Astrocyte of the hippocampus (primary cell): ENCODE data around the gene CIB4.

Experiments used
- DNase-seq: peaks from one replicate; pipeline ENCODE4 v3.0.0; 2011; ENCODE audit warnings: low read depth, low spot score

CIB4 gene

GRCh38 chr2:26581991-26582842 is 58.9 kb downstream of the CIB4 start:
- DNase-seq: no peak

GRCh38 chr2:26581266-26581990 is 59.7 kb downstream of the CIB4 start:
- DNase-seq: no peak

DNA sequence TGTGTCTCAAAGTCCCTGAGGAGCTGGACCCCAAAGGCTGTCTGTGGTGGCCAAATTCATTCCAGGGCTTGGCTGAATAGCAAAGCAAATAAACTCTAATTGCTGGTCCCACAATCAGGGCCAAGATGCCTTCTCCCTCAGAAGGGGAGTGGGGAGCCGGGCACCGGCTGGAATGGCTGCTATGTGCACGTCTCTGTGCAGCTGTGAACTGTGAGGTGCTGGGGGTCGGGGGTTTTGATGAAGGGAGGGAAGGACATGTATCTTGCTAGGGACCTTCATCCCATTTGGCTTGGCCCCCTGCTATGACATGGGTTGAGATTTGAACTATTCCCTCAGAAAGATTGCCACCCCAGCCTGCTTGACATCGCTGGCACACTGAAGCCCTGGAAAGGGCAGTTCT is 60.4 kb downstream of the CIB4 start:
- DNase-seq: no peak

DNA sequence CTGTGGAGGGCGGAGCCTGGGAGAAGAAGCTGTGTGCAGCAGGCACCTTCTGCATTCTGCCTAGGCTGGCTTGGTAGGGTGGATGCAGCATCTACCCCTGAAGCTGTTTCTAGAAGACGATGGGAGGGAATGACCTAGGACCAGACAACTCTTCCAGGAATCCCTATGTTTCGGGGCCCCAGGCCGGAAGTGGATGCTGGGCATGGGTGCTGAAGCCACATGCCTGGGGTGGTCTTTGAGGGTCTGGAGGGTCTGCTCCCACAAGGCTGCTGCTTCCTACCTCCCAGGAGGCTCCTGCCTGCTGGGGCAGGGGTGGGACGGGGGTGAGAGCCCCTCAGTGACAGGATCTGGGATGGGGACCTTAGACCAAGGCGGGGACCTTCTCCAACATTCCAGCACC is 61.0 kb downstream of the CIB4 start:
- DNase-seq: no peak

DNA sequence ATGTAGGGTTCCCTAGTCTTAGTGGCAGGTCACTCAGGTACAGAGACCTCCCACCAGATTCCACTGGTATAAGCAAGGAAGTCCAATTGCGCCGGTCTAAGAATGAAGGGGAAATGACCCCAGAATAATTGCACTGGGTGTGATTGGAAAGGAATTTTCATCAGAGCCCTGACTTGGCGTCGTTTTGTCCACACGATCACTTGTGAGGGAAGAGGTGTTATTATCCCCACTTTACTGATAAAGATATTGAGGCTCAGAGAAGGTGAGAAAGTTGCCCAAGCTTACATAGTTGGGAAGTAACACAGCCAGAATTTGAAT is 61.5 kb downstream of the CIB4 start:
- DNase-seq: no peak

- DNase-seq: no peak
These were observed 62.0 kb downstream of the CIB4 start for GRCh38 chr2:26579025-26579722.

DNA sequence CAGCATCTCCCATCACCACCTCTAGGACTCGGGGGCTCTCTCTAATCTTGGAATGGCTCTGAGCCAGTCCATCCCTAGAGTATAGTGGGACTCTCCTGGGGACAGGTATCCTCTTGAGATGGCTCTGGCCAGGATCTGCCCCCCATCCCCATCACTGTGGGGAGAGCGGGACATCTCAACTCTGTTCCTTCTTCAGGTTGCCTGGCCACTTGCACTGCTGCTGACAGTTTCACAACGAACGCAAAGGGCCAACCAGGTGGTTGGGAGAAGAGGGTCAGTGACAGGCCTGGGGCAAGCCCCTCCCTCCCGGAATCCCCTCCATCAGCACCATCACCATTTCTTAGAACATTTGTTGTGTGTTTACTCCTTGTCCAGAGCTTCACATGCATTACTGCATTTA is 62.6 kb downstream of the CIB4 start:
- DNase-seq: no peak

DNA sequence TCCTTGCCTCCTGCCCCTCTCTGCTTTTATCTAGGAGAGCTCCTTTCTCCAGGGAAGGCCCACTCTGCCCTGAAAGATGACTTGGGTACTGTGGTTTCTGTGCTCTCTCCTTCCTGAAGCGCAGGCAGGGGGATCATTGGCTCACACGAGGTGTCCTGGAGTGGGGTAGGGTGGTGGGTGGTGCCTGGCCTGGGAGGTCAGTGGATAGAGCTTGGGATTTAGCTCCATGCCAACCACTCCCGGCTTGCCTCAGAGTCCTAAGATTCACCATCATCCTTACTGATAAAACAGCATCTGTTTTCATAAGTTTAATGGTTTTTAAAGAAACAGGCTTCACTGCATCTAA is 63.1 kb downstream of the CIB4 start:
- no peak for DNase-seq

GRCh38 chr2:26577442-26578112 is 63.6 kb downstream of the CIB4 start:
- peak; percentile 85 for DNase-seq

- DNase-seq: no peak
These were observed 64.4 kb downstream of the CIB4 start for GRCh38 chr2:26576565-26577441.

DNA sequence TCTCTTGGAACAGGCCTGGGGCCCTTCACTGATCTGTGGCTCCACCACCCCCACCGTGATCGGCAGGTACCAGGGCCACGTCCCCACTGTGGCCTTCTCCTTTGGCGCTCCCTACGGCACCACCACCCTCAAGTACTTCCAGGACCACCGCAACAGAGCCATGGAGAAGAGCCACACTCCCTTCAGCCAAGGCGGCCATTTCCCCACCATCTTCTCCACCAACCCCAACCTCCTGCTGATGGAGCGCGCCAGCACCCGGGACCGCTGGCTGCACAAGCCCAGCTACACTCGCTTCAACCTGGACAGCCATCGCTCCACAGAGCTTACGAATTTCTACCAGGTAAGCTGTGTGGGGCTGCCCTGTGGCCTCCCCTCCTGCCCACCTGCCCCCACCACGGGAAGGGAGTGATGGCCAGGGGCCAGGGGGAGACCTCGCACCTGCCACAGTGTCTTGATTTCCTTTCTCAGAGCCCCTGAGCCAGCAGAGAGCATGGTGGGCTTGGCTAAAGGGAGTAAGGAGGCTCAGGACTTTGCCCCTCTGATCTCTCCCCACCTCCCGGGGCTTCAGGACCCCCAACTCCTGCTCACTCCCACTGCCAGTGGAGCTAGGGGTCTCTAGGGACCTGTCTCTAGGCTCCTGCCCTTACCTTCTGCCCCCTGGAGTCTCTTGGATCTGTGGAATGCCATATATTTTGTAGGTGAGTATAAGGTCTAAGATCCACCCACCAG is 65.2 kb downstream of the CIB4 start:
- no peak for DNase-seq

GRCh38 chr2:26574900-26575560 is 66.1 kb downstream of the CIB4 start:
- no peak for DNase-seq

DNA sequence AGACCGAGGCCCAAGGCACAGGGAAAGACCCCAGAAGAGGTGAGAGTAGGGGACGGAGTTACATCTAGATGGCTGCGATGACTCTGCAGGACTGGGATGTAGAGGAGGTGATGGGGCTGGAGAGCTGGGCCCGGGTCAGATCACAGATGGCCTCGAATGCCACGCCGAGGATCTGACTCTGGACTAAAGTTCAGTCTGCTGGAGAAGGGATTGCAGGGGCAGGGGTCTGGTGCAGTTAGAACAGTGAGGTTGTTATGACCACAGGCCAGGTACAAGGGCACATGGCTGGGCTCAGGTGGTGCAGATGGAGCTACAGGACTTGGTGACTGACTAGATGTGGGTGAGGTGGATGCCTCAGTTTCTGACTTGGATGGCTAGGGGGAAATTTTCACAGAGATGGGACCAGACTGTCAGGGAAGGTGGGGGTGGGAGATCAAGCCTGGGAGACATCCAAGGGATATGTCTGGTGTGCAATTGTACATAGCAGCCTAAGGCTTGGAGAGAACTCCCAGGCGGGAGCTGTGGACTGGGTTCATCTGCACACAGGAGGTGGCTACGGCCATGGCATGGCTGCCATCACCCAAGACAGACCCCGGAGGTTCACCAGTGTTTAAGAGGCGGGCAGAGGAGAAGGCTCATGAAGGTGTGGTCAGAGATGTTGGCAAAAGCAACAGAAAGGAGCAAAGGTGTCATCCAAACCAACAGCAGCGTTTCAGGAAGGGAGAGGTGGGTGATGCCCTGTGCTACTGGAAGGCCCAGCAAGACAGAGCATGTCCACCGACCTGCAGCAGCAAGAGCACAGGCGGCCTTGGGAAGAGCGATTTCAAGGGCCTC is 66.9 kb downstream of the CIB4 start:
- DNase-seq: no peak

- no peak for DNase-seq
These were observed 67.8 kb downstream of the CIB4 start for GRCh38 chr2:26573241-26573925.

DNA sequence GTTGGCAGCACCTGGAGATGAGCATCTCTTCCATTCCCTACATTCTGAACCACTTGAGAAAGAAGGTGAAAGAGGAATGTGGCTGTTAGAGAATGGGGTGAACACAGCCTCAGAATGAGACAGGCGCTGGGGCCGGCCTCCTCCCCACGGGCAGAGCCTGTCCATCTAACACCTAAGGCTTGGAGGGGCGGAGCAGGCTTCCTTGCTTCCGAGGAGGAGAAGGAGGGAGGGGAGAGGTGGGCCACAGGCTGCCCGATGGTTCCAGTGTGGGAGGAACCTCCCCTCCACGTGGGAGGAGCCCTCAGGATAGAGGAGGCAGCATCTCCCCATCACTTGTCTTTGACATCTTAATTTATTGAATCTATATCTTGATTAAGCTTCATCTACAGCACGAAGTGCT is 68.6 kb downstream of the CIB4 start:
- no peak for DNase-seq

- DNase-seq: no peak
These were observed 69.8 kb downstream of the CIB4 start for GRCh38 chr2:26571316-26571715.

- DNase-seq: no peak
These were observed 71.1 kb downstream of the CIB4 start for GRCh38 chr2:26570083-26570430.

DNA sequence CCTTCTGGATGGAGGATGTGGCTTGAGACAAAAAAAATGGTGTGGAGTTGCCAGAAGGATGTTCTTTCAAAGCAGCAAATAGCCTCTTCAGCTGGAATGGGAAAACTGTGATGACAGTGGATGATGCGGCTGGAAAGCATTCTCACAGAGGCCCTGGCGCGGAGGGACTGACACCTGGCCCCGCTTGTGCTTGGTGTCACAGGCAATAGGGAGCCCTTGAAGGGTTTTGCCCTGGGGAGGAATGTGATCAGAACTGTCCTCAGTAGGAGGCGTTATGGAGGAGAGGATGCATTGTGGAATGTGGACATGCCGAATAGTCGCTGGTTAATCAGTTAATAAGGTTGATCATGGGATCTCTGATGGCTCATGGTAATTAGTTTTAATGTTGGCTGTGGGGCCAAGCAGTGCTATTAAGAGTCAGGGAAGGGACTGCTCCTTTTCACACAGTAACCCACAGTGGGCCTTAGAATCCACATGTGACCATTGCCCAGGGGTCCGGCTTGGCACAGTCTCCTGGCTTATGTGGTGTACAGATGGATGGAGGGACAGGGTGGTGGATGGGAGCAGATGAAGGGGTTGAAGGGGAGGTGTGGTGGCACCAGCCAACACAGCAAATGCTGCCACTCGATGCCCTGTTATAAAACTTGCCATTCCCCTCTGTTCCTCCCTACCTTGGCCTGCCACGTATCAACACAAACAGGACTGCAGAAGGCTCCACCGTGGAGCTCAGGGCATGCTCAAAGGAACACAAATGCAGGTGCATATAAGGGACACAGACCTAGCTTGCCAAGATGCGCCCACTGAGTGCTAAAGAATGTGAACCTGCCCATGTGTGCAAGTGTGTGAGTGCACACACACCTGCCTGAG is 71.7 kb downstream of the CIB4 start:
- no peak for DNase-seq
